Measurements from ENCODE around the gene MITF.

DNA sequence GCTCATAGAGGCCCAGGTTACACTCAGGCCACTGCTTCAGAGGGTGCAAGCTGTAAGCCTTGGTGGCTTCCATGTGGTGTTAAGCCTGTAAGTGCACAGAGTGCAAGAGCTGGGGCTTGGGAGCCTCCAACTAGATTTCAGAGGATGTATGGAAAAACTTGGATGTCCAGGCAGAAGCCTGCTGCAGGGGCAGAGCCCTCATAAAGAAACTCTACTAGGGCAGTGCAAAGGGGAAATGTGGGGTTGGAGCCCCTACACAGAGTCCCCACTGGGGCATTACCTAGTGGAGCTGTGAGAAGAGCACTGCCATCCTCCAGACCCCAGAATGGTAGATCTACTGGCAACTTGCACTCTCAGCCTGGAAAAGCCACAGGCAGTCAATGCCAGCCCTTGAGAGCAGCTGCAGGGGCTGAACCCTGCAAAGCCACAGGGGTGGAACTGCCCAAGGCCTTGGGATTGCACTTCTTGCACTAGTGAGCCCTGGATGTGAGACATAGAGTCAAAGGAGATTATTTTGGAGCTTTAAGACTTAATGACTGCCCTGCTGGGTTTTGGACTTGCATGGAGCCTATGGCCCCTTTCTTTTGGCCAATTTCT is 14.0 kb downstream of the MITF start:
- TF ChIP-seq, protein P1, sequence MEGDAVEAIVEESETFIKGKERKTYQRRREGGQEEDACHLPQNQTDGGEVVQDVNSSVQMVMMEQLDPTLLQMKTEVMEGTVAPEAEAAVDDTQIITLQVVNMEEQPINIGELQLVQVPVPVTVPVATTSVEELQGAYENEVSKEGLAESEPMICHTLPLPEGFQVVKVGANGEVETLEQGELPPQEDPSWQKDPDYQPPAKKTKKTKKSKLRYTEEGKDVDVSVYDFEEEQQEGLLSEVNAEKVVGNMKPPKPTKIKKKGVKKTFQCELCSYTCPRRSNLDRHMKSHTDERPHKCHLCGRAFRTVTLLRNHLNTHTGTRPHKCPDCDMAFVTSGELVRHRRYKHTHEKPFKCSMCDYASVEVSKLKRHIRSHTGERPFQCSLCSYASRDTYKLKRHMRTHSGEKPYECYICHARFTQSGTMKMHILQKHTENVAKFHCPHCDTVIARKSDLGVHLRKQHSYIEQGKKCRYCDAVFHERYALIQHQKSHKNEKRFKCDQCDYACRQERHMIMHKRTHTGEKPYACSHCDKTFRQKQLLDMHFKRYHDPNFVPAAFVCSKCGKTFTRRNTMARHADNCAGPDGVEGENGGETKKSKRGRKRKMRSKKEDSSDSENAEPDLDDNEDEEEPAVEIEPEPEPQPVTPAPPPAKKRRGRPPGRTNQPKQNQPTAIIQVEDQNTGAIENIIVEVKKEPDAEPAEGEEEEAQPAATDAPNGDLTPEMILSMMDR (IDR thresholded peaks at IDR 0.05) = no peak
- no peak for TF ChIP-seq POLR2AphosphoS5 (IDR thresholded peaks at IDR 0.05)

Data from suprapubic skin (tissue), 3 donors.